ENCODE measurements around the gene ANXA4.
"Not testable (repeated sequence)": the region's sequence is repeated elsewhere in the genome, so short reads cannot be mapped to it uniquely, and the experiment has no call there.

Gene ANXA4

DNA sequence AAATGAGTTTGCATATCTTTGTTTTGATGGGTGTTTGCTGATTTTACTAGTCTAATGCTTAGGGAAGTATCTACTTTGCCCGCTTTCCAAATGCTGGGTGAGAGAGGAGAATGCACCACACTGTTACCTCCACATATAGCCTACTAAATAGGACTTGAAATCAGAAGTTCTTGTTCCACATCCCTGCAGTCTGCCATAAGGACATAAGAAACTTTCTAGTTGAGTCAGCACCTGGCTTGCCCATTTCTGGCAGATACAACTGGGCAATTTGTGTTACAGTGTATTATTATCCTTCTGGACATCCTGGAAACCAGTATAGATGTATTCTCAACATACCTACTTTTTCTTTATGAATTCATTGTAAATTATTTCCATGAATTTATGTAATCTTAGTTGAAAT is 29.5 kb downstream of the ANXA4 start:
- H3K9me3 ChIP-seq (ENCODE audit: low read length): no peaks in the 10 kb centered on the region
- no peaks in the 10 kb centered on the region for H3K27me3 ChIP-seq (ENCODE audit: insufficient read depth, low read length)
- H3K4me2 ChIP-seq (ENCODE audit: low read length): no peak overlapping the region
- H3K9ac ChIP-seq (ENCODE audit: low read length): no peak overlapping the region
- H4K20me1 ChIP-seq (ENCODE audit: insufficient read depth, low read length): no peaks in the 10 kb centered on the region
- no peak overlapping the region for H3K27ac ChIP-seq (ENCODE audit: low read depth, low read length, poor library complexity, severe bottlenecking)
- H3K36me3 ChIP-seq (ENCODE audit: insufficient read depth, low read length): no peaks in the 10 kb centered on the region; the same call in 1 of the 2 replicates
- no peak overlapping the region for H3K4me3 ChIP-seq (ENCODE audit: low read depth, low read length, poor library complexity, severe bottlenecking)
- H3K4me1 ChIP-seq (ENCODE audit: insufficient read depth, low read length, severe bottlenecking): no peaks in the 10 kb centered on the region
- H2AFZ ChIP-seq (ENCODE audit: low read length): no peak overlapping the region
- H3K79me2 ChIP-seq (ENCODE audit: insufficient read depth, low read length): no peaks in the 10 kb centered on the region
- H3K9me2 ChIP-seq (ENCODE audit: low read depth, low read length): no peaks in the 10 kb centered on the region
- no peaks in the 10 kb centered on the region for H3F3A ChIP-seq (ENCODE audit: insufficient read depth, low read length)
- TF ChIP-seq EZH2 (IDR thresholded peaks at IDR 0.05; ENCODE audit: borderline replicate concordance, low read length): no peak
- TF ChIP-seq, protein P1, sequence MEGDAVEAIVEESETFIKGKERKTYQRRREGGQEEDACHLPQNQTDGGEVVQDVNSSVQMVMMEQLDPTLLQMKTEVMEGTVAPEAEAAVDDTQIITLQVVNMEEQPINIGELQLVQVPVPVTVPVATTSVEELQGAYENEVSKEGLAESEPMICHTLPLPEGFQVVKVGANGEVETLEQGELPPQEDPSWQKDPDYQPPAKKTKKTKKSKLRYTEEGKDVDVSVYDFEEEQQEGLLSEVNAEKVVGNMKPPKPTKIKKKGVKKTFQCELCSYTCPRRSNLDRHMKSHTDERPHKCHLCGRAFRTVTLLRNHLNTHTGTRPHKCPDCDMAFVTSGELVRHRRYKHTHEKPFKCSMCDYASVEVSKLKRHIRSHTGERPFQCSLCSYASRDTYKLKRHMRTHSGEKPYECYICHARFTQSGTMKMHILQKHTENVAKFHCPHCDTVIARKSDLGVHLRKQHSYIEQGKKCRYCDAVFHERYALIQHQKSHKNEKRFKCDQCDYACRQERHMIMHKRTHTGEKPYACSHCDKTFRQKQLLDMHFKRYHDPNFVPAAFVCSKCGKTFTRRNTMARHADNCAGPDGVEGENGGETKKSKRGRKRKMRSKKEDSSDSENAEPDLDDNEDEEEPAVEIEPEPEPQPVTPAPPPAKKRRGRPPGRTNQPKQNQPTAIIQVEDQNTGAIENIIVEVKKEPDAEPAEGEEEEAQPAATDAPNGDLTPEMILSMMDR (IDR thresholded peaks at IDR 0.05; ENCODE audit: low read length): no peak

DNA sequence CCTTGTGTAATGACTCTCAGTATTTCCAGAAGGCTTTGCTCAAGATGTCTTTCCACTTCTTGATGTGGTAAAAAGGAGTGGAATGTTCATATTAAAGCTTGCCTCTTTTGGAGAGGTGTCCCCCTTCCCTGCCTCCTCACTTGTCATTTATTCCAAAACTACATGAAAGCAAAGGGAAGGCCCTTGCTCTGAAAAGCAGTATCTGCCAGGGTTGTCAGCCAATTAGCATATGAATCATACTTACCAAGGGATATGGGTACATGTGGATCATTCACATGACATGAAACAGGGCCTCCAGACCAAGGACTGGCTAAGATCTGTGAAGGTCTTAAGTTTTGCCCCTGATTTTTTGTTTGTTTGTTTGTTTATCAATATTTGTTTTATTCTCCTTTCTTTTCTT is 31.3 kb downstream of the ANXA4 start:
- H3K9me3 ChIP-seq (ENCODE audit: low read length): 0 out of 2 replicates have a peak, but pooled peaks cover 3% of the 10 kb centered on the region
- H3K9me2 ChIP-seq (ENCODE audit: low read depth, low read length): no peaks in the 10 kb centered on the region
- no peak overlapping the region for H3K27ac ChIP-seq (ENCODE audit: low read depth, low read length, poor library complexity, severe bottlenecking)
- no peak overlapping the region for H3K4me2 ChIP-seq (ENCODE audit: low read length)
- H2AFZ ChIP-seq (ENCODE audit: low read length): no peak overlapping the region
- no peaks in the 10 kb centered on the region for H4K20me1 ChIP-seq (ENCODE audit: insufficient read depth, low read length)
- H3K36me3 ChIP-seq (ENCODE audit: insufficient read depth, low read length): no peaks in the 10 kb centered on the region; the same call in 1 of the 2 replicates
- no peaks in the 10 kb centered on the region for H3K79me2 ChIP-seq (ENCODE audit: insufficient read depth, low read length)
- H3K27me3 ChIP-seq (ENCODE audit: insufficient read depth, low read length): no peaks in the 10 kb centered on the region
- no peaks in the 10 kb centered on the region for H3F3A ChIP-seq (ENCODE audit: insufficient read depth, low read length)
- TF ChIP-seq, protein P1 (IDR thresholded peaks at IDR 0.05; ENCODE audit: low read length): no peak
- no peak for TF ChIP-seq EZH2 (IDR thresholded peaks at IDR 0.05; ENCODE audit: borderline replicate concordance, low read length)
- H3K9ac ChIP-seq (ENCODE audit: low read length): no peak overlapping the region
- no peak overlapping the region for H3K4me3 ChIP-seq (ENCODE audit: low read depth, low read length, poor library complexity, severe bottlenecking)
- H3K4me1 ChIP-seq (ENCODE audit: insufficient read depth, low read length, severe bottlenecking): no peaks in the 10 kb centered on the region

DNA sequence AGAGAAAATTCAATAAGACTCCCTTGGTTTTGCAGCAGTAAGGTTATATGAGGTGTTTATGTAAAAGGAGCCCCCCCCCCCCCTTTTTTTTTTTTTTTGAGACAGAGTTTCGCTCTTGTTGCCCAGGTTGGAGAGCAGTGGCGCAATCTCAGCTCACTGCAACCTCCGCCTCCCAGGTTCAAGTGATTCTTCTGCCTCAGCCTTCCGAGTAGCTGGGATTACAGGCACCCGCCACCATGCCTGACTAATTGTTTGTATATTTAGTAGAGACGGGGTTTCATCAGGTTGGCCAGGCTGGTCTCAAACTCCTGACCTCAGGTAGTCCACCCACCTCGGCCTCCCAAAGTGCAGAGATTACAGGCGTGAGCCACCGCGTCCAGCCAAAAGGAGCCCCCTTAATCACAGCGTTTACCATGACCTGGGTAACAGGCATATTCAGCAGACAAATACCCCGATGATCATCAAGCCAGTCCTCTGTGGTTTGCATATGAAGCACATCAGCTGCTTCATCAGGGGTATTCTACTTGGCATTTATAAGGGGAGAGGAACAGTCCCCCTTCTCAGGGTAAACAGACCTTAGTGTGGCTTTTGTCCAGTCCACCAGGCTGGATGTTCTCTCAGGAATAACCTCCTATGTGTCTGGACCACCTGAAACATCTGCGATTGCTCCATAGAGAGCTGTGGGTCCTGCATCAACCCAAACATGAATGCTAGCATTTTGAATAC is 32.5 kb downstream of the ANXA4 start:
- not testable (repeated sequence) for H3K27ac ChIP-seq (ENCODE audit: low read depth, low read length, poor library complexity, severe bottlenecking); H3K4me3 ChIP-seq (ENCODE audit: low read depth, low read length, poor library complexity, severe bottlenecking); H3K27me3 ChIP-seq (ENCODE audit: insufficient read depth, low read length); H3K36me3 ChIP-seq (ENCODE audit: insufficient read depth, low read length); H2AFZ ChIP-seq (ENCODE audit: low read length); H4K20me1 ChIP-seq (ENCODE audit: insufficient read depth, low read length); H3K4me2 ChIP-seq (ENCODE audit: low read length); H3K4me1 ChIP-seq (ENCODE audit: insufficient read depth, low read length, severe bottlenecking); H3K9me2 ChIP-seq (ENCODE audit: low read depth, low read length); H3K9me3 ChIP-seq (ENCODE audit: low read length); H3F3A ChIP-seq (ENCODE audit: insufficient read depth, low read length); H3K79me2 ChIP-seq (ENCODE audit: insufficient read depth, low read length); H3K9ac ChIP-seq (ENCODE audit: low read length)

Measured in OCI-LY1 (cell line).